ENCODE measurements around the gene NPRL2. TPM values are rescaled to one million over a fixed set of nuclear protein-coding genes. Genes with fewer than 3 reads are reported as not detected.

The NPRL2 gene
- total and polyA plus RNA-seq, 9 of the 15 experiments (the other 6 are each of a cell fraction or from before 2014, with no cell fraction given) = 17.4 to 40.4 (median 24.4) TPM

GRCh38 chr3:50354850-50355249 lies 4.3 kb upstream of the NPRL2 start:
- Histone ChIP-seq H3K79me2 (ENCODE audit: control insufficient read depth, insufficient read depth, low read length) (peaks cover 59% of the 10 kb centered on the region), H4K20me1 (replicated peaks; ENCODE audit: control insufficient read depth, insufficient read depth, low read length) (peaks cover 31% of the 10 kb centered on the region; the same call in 1 of the 2 replicates), H3K9me1 (ENCODE audit: control insufficient read depth, insufficient read depth, low read length) (peaks cover 6% of the 10 kb centered on the region), H3K27me3 (ENCODE audit: control insufficient read depth in 2 of 2, insufficient read depth in 2 of 2, low read length in 2 of 2) (no peaks in the 10 kb centered on the region), H3K4me2 (ENCODE audit: insufficient read depth, low read length) (no peak overlapping the region), H3K36me3 (ENCODE audit: control insufficient read depth, insufficient read depth, low read length) (peaks cover 45% of the 10 kb centered on the region; the same call in 2 of the 3 replicates), H3K9ac (ENCODE audit: insufficient read depth in 1 of 2, low read depth in 2 of 2, low read length in 2 of 2) (peak overlapping the region in 1 of 2 experiments; percentile 13; a peak in 1 of 4 replicates), H2AFZ (ENCODE audit: low read depth, low read length) (no peak overlapping the region), H3K4me1 (replicated peaks in 1 of 2; ENCODE audit: control insufficient read depth in 2 of 2, insufficient read depth in 2 of 2, low read length in 2 of 2) (peaks cover 31 to 56% of the 10 kb centered on the region in 2 experiments; a peak in 4 of 5 replicates), H3K4me3 (no peak overlapping the region), H3K9me3 (replicated peaks; ENCODE audit: control insufficient read depth, insufficient read depth, low read depth, low read length) (no peaks in the 10 kb centered on the region), H3K27ac (ENCODE audit: extremely low read depth, low read depth, low read length) (no peak overlapping the region)
- ChIA-PET CTCF (ENCODE audit: low intra/inter-chr PET ratio) (no interaction called here), POLR2A (interaction anchor here (0.8 to 1.8 kb wide), 3 partner anchors 11 to 30 kb away, joined by 3 to 5 read pairs (median 3); no protein-coding TSS in a partner anchor)
- TF ChIP-seq RBFOX2 (IDR thresholded peaks at IDR 0.05; ENCODE audit: low read depth, low read length) (peak; percentile 27; the same call in 1 of the 2 replicates), FOXJ3 (CRISPR knock-in tag; IDR thresholded peaks at IDR 0.05) (no peak)
- no TSS peak for BruUV-seq (replicated peaks)
- ATAC-seq = no peak
- in situ Hi-C loops (cut with MboI) (no loop called here), intact Hi-C loops (cut with micrococcal nuclease) (loop anchor here (5.0 kb wide), 1 partner anchor 257 kb away; the partner anchor contains the start of gene CISH)
- no peak for DNase-seq (ENCODE audit: extremely low read depth in 1 of 4, low spot score in 3 of 4)
- FAIRE-seq = no peak
- 91% methylated on average over 6 of the region's 7 CpGs for WGBS (ENCODE audit: insufficient coverage, low coverage, missing lambda C conversion rate)

DNA sequence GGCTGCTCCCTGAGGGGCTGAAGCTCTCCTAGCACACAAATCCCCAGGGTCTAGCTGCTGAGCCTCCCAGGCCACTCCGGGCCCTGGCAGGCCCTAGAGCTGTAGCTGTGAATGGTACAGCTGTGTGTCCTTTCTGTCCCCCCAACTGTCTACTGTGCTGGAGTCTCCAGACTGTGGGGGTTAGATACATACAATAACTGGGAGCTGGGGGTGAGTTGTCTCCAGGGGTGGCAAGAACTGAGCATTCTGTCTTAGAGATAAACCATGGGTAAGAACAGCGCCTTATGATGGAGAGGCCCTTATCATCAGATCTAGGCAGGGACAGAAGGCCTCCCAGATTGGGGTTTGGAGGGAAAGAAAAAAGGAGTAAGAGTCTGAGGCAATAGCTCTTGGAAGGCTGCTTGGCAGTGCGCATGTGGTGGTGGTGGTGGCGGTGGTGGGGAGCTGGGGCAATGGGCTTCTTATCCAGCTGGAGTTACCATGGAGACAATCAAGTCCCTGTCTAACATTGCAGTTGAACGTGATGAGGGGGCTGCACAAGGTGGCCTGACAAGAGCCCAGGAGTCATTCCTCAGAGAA lies 3.7 kb upstream of the NPRL2 start:
- H3K27ac ChIP-seq (ENCODE audit: extremely low read depth, low read depth, low read length) = no peak overlapping the region
- no peak overlapping the region for H3K4me3 ChIP-seq
- in situ Hi-C loops (cut with MboI) (no loop called here), intact Hi-C loops (cut with micrococcal nuclease) (no loop called here)
- H3K36me3 ChIP-seq (ENCODE audit: control insufficient read depth, insufficient read depth, low read length) = peaks cover 46% of the 10 kb centered on the region; the same call in 2 of the 3 replicates
- no peak overlapping the region for H2AFZ ChIP-seq (ENCODE audit: low read depth, low read length)
- no peak overlapping the region for H3K4me2 ChIP-seq (ENCODE audit: insufficient read depth, low read length)
- DNase-seq (ENCODE audit: extremely low read depth in 1 of 4, low spot score in 3 of 4) (no peak), FAIRE-seq (no peak), ATAC-seq (no peak)
- no peak overlapping the region for H3K9ac ChIP-seq (ENCODE audit: insufficient read depth in 1 of 2, low read depth in 2 of 2, low read length in 2 of 2)
- WGBS (ENCODE audit: insufficient coverage, low coverage, missing lambda C conversion rate) = 33% methylated on average over 5 of the region's 5 CpGs
- H4K20me1 ChIP-seq (replicated peaks; ENCODE audit: control insufficient read depth, insufficient read depth, low read length) = peaks cover 31% of the 10 kb centered on the region; the same call in 1 of the 2 replicates
- ChIA-PET CTCF (ENCODE audit: low intra/inter-chr PET ratio) (no interaction called here), POLR2A (interaction anchor here (0.8 to 1.8 kb wide), 7 partner anchors 10 to 74 kb away, joined by 3 to 5 read pairs (median 4); no protein-coding TSS in a partner anchor)
- H3K27me3 ChIP-seq (ENCODE audit: control insufficient read depth in 2 of 2, insufficient read depth in 2 of 2, low read length in 2 of 2) = no peaks in the 10 kb centered on the region
- H3K9me3 ChIP-seq (replicated peaks; ENCODE audit: control insufficient read depth, insufficient read depth, low read depth, low read length) = no peaks in the 10 kb centered on the region
- no TSS peak for BruUV-seq (replicated peaks)
- peaks cover 30 to 59% of the 10 kb centered on the region in 2 experiments; a peak in 4 of 5 replicates for H3K4me1 ChIP-seq (replicated peaks in 1 of 2; ENCODE audit: control insufficient read depth in 2 of 2, insufficient read depth in 2 of 2, low read length in 2 of 2)
- peaks cover 64% of the 10 kb centered on the region for H3K79me2 ChIP-seq (ENCODE audit: control insufficient read depth, insufficient read depth, low read length)
- peaks cover 6% of the 10 kb centered on the region for H3K9me1 ChIP-seq (ENCODE audit: control insufficient read depth, insufficient read depth, low read length)
- TF ChIP-seq, protein P1, sequence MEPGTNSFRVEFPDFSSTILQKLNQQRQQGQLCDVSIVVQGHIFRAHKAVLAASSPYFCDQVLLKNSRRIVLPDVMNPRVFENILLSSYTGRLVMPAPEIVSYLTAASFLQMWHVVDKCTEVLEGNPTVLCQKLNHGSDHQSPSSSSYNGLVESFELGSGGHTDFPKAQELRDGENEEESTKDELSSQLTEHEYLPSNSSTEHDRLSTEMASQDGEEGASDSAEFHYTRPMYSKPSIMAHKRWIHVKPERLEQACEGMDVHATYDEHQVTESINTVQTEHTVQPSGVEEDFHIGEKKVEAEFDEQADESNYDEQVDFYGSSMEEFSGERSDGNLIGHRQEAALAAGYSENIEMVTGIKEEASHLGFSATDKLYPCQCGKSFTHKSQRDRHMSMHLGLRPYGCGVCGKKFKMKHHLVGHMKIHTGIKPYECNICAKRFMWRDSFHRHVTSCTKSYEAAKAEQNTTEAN (CRISPR knock-in tag; IDR thresholded peaks at IDR 0.05) = no peak
- TF ChIP-seq PHF8 (IDR thresholded peaks at IDR 0.05; ENCODE audit: borderline replicate concordance, low read length) = no peak
- TF ChIP-seq XRCC3 (IDR thresholded peaks at IDR 0.05) = no peak
- peak; percentile 61 for TF ChIP-seq RFX1 (IDR thresholded peaks at IDR 0.05)
- TF ChIP-seq GATA2 (CRISPR knock-in tag; IDR thresholded peaks at IDR 0.05) = peak; percentile 51; the same call in 1 of the 2 replicates
- TF ChIP-seq ZNF699 (CRISPR knock-in tag; IDR thresholded peaks at IDR 0.05; ENCODE audit: insufficient replicate concordance) = no peak
- TF ChIP-seq TCF3 (CRISPR knock-in tag; IDR thresholded peaks at IDR 0.05) = 0 out of 2 replicates have a peak, but pooled peaks have one; percentile 13
- TF ChIP-seq MEIS2 (IDR thresholded peaks at IDR 0.05; ENCODE audit: partially characterized antibody) = no peak
- TF ChIP-seq COPS2 (conservative IDR thresholded peaks at IDR 0.05) = no peak

All from K562 (cell line).